Stimulated activated CD4-positive, alpha-beta T cell treated with anti-CD3 and anti-CD28 coated beads, Interleukin-12 subunit alpha, Interleukin-12 subunit beta, amount 100 ng/mL, for 4 hours (primary cell): ENCODE results near the gene GHRHR.
A peak's percentile ranks its signal among the peaks of the same experiment; 100 is the strongest.

Source experiments
- DNase-seq: peaks from one replicate; pipeline ENCODE4 v3.0.0-alpha.2; 2020

Gene GHRHR

GRCh38 chr7:30929686-30930085 lies 34.1 kb upstream of the GHRHR start:
- DNase-seq = no peak

GRCh38 chr7:30930621-30931020 lies 33.1 kb upstream of the GHRHR start:
- no peak for DNase-seq

GRCh38 chr7:30931161-30931928 lies 32.4 kb upstream of the GHRHR start:
- no peak for DNase-seq

- no peak for DNase-seq
These were observed 31.7 kb upstream of the GHRHR start for GRCh38 chr7:30931929-30932540.

- no peak for DNase-seq
These were observed 31.2 kb upstream of the GHRHR start for GRCh38 chr7:30932562-30932961.

- no peak for DNase-seq
These were observed 30.4 kb upstream of the GHRHR start for GRCh38 chr7:30933124-30933974.

- no peak for DNase-seq
These were observed 29.5 kb upstream of the GHRHR start for GRCh38 chr7:30934225-30934624.

- DNase-seq = no peak
These were observed 28.8 kb upstream of the GHRHR start for GRCh38 chr7:30934732-30935568.

GRCh38 chr7:30935569-30935877 lies 28.2 kb upstream of the GHRHR start:
- DNase-seq = no peak

- DNase-seq = no peak
These were observed 27.0 kb upstream of the GHRHR start for GRCh38 chr7:30936650-30937245.

GRCh38 chr7:30937416-30937815 lies 26.3 kb upstream of the GHRHR start:
- no peak for DNase-seq

GRCh38 chr7:30938435-30939316 lies 25.1 kb upstream of the GHRHR start:
- peak; percentile 63 for DNase-seq

- DNase-seq = no peak
These were observed 22.0 kb upstream of the GHRHR start for GRCh38 chr7:30941582-30942323.

- no peak for DNase-seq
These were observed 13.6 kb upstream of the GHRHR start for GRCh38 chr7:30950197-30950596.

- no peak for DNase-seq
These were observed 8.8 kb upstream of the GHRHR start for GRCh38 chr7:30954914-30955313.

GRCh38 chr7:30956704-30957103 lies 7.0 kb upstream of the GHRHR start:
- DNase-seq = no peak

GRCh38 chr7:30965372-30965771 lies 1.6 kb downstream of the GHRHR start:
- no peak for DNase-seq

- no peak for DNase-seq
These were observed 2.1 kb downstream of the GHRHR start for GRCh38 chr7:30965883-30966282.

- DNase-seq = no peak
These were observed 4.5 kb downstream of the GHRHR start for GRCh38 chr7:30968294-30968693.

- no peak for DNase-seq
These were observed 5.2 kb downstream of the GHRHR start for GRCh38 chr7:30968747-30969603.
